WI38 (cell line): Measurements from ENCODE around the gene UBALD1.

Experiments used
- H3K4me3 ChIP-seq: 2 replicates; pipeline ENCODE4 v1.5.1; 2011; ENCODE audit warnings: low read depth, mild to moderate bottlenecking, control low read depth, low read length
- CTCF ChIP-seq: IDR thresholded peaks from 2 replicates; pipeline ENCODE4 v1.5.1; 2012; ENCODE audit warnings: low read depth, mild to moderate bottlenecking, control low read depth, low read length

The UBALD1 gene

DNA sequence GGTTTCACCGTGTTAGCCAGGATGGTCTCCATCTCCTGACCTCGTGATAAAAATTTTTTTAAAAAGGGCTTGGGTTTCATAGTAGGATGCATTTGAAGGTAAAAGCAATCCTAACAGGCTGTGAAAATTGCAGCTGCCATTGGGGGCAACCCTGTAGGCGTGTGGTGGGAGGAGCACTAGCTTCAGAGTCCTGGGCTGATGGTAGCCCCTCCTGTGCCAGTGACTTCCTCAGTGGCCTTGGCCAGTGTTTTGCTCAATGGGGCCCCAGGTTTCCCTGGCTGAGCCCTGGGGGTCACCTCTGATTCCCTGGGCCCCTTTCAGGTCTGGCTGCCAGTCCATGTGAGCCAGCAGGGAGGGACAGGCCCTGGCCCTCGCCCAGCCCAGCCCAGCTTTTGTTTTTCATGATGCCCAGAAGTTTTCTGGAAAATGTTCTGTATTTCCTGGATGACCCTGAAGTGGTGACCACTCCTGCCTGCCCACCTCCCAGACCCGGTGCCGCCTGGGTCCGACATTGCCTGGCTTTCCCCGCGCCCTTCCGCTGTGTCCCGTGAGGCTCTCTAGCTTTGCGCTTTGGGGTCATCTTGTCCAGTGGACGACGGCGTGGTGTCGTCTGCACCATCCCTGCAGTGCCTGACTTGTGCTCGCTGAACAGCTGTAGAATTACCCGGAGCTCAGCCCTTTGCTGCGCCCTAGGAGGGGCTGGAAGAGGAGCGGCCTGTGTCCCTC lies 19.4 kb upstream of the UBALD1 start:
- H3K4me3 ChIP-seq: no peak overlapping the region
- TF ChIP-seq CTCF: no peak

DNA sequence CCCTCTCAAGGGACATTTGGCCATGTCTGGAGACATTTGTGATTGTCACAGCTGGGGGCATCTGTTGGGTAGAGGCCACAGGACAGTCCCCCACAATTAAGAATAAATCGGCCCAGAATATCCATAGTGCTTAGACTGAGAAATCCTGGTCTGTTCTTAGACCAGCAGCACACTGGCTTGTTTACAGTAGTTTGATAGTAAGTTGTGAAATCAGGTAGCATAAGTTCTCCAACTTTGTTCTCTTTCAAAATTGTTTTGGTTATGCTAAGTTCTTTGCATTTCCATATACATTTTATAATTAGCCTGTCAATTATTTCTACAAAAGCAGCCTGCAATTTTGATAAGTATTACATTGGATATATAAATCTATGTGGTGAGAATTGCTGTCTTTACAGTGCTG lies 16.8 kb upstream of the UBALD1 start:
- no peak overlapping the region for H3K4me3 ChIP-seq
- no peak for TF ChIP-seq CTCF

- TF ChIP-seq CTCF: no peak
Observed at GRCh38 chr16:4628283-4628682, 13.6 kb upstream of the UBALD1 start.

GRCh38 chr16:4626396-4626795 lies 11.7 kb upstream of the UBALD1 start:
- peak overlapping the region; percentile 88 for H3K4me3 ChIP-seq
- TF ChIP-seq CTCF: no peak

More at GRCh38 chr16:4628283-4628682, 13.6 kb upstream of the UBALD1 start:
- no peak overlapping the region for H3K4me3 ChIP-seq

DNA sequence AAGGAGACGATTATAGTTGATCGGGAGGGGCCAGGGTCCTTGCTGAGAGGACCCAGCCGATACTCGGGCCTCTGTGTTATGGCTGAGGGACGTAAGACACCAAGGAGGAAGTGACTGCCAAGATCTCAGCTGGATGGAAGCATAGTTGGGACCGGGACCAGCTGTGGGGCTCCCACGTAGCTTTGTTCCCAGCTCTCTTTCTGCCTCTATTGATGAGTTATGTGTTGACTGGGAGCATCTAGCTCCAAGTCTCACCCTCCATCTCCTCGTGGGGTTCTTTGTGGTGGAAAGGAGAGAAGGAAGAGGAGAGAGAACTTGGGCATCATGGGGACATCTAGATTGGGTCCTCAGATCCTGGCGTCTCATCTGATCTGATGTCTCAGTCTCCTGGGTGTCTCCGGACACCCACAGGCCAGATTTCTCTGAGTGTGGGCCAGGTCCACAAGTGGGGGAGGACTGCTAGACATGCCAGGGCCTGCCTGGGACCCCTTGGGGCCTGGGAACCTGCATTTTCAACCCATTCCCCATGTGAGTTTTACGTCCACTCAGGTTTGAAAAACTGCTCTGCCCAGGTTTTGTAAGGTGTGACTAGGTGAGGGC lies 11.0 kb upstream of the UBALD1 start:
- no peak for TF ChIP-seq CTCF
- H3K4me3 ChIP-seq: peak overlapping the region; percentile 88

DNA sequence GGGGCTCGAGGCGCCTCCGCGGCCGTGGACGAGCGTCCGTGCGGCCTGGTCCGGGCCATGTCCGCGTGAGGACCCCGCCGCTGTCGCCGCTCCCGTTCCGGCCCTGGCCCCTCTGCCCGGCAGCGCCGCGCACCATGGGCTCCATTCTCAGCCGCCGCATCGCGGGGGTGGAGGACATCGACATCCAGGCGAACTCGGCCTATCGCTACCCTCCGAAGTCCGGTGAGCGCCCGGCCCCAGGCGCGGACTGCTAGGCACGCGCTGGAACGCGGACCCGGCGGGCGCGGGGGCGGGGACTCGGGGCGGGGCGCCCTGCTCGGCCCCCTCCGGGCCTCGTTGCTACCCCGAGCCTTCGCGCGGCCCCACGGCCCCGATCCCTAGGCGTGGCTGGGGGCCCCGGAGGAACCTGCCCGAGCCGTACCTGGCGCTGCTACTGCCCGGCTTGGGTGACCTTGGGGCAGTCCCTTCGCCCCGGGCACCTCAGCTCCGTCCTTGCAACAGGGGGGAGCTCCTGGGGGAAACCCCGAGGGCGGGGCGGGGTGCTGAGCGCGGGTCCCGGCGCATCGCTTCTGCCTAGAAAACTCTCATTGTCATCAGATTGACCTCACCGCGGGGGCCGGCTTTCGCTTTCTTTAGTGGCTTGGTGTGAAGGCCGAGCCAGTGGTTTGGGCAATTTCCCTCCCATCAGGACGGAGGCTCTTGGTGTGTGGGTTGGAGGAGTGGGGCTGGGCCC lies 10.3 kb upstream of the UBALD1 start:
- peak overlapping the region; percentile 88 for H3K4me3 ChIP-seq
- no peak for TF ChIP-seq CTCF
